GM12873 (cell line): ENCODE results near the gene PTH1R.

Experiments used
- CTCF ChIP-seq: IDR thresholded peaks from 2 replicates; pipeline ENCODE4 v1.5.1; 2012; ENCODE audit warnings: low read depth, mild to moderate bottlenecking, moderate library complexity, low read length, control low read depth; ENCODE audit not compliant: insufficient read depth; ENCODE audit errors: missing control alignments

PTH1R gene

GRCh38 chr3:46948830-46949671 is 71.5 kb downstream of the PTH1R start:
- no peak for TF ChIP-seq CTCF

- no peak for TF ChIP-seq CTCF
These were observed 72.7 kb downstream of the PTH1R start for GRCh38 chr3:46950177-46950576.

- no peak for TF ChIP-seq CTCF
These were observed 73.2 kb downstream of the PTH1R start for GRCh38 chr3:46950650-46951241.

GRCh38 chr3:46952813-46953212 is 75.3 kb downstream of the PTH1R start:
- no peak for TF ChIP-seq CTCF
